HCT116 (cell line): Measurements from ENCODE around the gene FGF6. TPM values are rescaled to one million over a fixed set of nuclear protein-coding genes. Genes with fewer than 3 reads are reported as not detected.

Experiments
- ATAC-seq: fragments of 200-7000 bp; cut with Tn5 transposase; 2 replicates; pipeline ENCODE4 v1.9.1; 2020; ENCODE audit warnings: mild to moderate bottlenecking, moderate library complexity
- BruUV-seq: library from RNA; stranded (reverse); fragments of 400-500 nt; replicated peaks from 2 replicates; lab custom pipeline; 2021; lab: Mats Ljungman, UMichigan
- CTCF ChIA-PET: fragments of 300-600 bp; sonication (Branson Sonifier 250); formaldehyde crosslinking; loops from one replicate; lab custom pipeline; 2021; ENCODE audit warnings: antibody characterized with exemption; lab: Charles Lee
- POLR2A ChIA-PET: fragments of 300-600, 350-600 bp; sonication (Branson Sonifier 250); formaldehyde crosslinking; loops from one replicate; lab custom pipeline; 2021; ENCODE audit warnings: antibody characterized with exemption; lab: Charles Lee
- RAD21 ChIA-PET, 2 experiments: fragments of 300-600 bp; sonication (Branson Sonifier 250); formaldehyde crosslinking; loops; one replicate each; lab custom pipeline; 2023; ENCODE audit warnings: low total read pairs in 2 of 2; ENCODE audit not compliant: uncharacterized antibody in 2 of 2, unreplicated experiment in 2 of 2, low non-redundant PET in 1 of 2; lab: Charles Lee
- DNase-seq: peaks from one replicate; pipeline ENCODE4 v3.0.0-alpha.2; 2010; ENCODE audit warnings: low read depth, low spot score
- H2AFZ ChIP-seq: fragments of 200-600 bp; shearing (Covaris generic), sonication (generic); 2 replicates; pipeline ENCODE4 v1.6.1; 2017; ENCODE audit warnings: low read depth, mixed run types, mixed read lengths, antibody characterized with exemption, low read length; ENCODE audit not compliant: poor library complexity, severe bottlenecking
- H3K27ac ChIP-seq: 2 replicates; pipeline ENCODE4 v1.5.1; 2012; ENCODE audit warnings: low read depth, low read length
- H3K27me3 ChIP-seq: fragments of 200-600 bp; sonication (generic); 2 replicates; pipeline ENCODE4 v1.6.1; 2016; ENCODE audit warnings: mixed run types, low read length, mixed read lengths; ENCODE audit not compliant: insufficient read depth
- H3K36me3 ChIP-seq, 2 experiments: fragments of 200-500 bp in 1 of 2; fragments of 200-600 bp in 1 of 2; sonication (Bioruptor generic) in 1 of 2; sonication (generic) in 1 of 2; 2 replicates each; pipeline versions ENCODE4 v1.5.1 to v1.6.1; 2014 to 2016; ENCODE audit warnings: low read length in 2 of 2, inconsistent platforms in 1 of 2, mixed read lengths in 1 of 2, mixed run types in 1 of 2; ENCODE audit not compliant: insufficient read depth in 2 of 2, control insufficient read depth in 1 of 2
- H3K4me1 ChIP-seq, 2 experiments: fragments of 200-600 bp in 1 of 2; sonication (generic) in 1 of 2; 2 replicates each; pipeline versions ENCODE4 v1.5.1 to v1.6.1; 2012 to 2017; ENCODE audit warnings: low read length in 2 of 2, inconsistent platforms in 1 of 2, mild to moderate bottlenecking in 1 of 2, mixed read lengths in 1 of 2, mixed run types in 1 of 2, moderate library complexity in 1 of 2; ENCODE audit not compliant: insufficient read depth in 2 of 2, control insufficient read depth in 1 of 2
- H3K4me2 ChIP-seq: fragments of 200-600 bp; sonication (generic); 2 replicates; pipeline ENCODE4 v1.6.1; 2017; ENCODE audit warnings: mixed run types, low read length, mixed read lengths
- H3K4me3 ChIP-seq, 2 experiments: fragments of 200-600 bp in 1 of 2; sonication (generic) in 1 of 2; replicated peaks in 1 of 2; 2 replicates each; pipeline ENCODE4 v1.5.1; 2011 to 2016; ENCODE audit warnings: low read length in 2 of 2, control low read depth in 1 of 2, low read depth in 1 of 2, mild to moderate bottlenecking in 1 of 2, mixed read lengths in 1 of 2, mixed run types in 1 of 2
- H3K79me2 ChIP-seq: fragments of 200-600 bp; sonication (generic); 2 replicates; pipeline ENCODE4 v1.6.1; 2017; ENCODE audit warnings: mild to moderate bottlenecking, mixed run types, low read length, moderate library complexity, mixed read lengths; ENCODE audit not compliant: insufficient read depth
- H3K9ac ChIP-seq: fragments of 200-600 bp; sonication (generic); 2 replicates; pipeline ENCODE4 v1.6.1; 2016; ENCODE audit warnings: low read length, mixed read lengths
- H3K9me2 ChIP-seq: fragments of 200-600 bp; sonication (generic), shearing (Covaris generic); 2 replicates; pipeline ENCODE4 v1.6.1; 2017; ENCODE audit warnings: mixed run types, mild to moderate bottlenecking, moderate library complexity; ENCODE audit not compliant: insufficient read depth
- H3K9me3 ChIP-seq, 2 experiments: fragments of 200-500 bp in 1 of 2; fragments of 200-600 bp in 1 of 2; sonication (Bioruptor generic) in 1 of 2; sonication (generic) in 1 of 2; 2 replicates each; pipeline ENCODE4 v1.6.1; 2014 to 2017; ENCODE audit warnings: low read length in 2 of 2, mixed read lengths in 2 of 2, inconsistent platforms in 1 of 2, low read depth in 1 of 2, mild to moderate bottlenecking in 1 of 2, mixed run types in 1 of 2, moderate library complexity in 1 of 2; ENCODE audit not compliant: control insufficient read depth in 1 of 2, insufficient read depth in 1 of 2
- H4K20me1 ChIP-seq: fragments of 200-600 bp; sonication (generic), shearing (Covaris generic); 2 replicates; pipeline ENCODE4 v1.6.1; 2017; ENCODE audit warnings: mixed run types, mild to moderate bottlenecking, moderate library complexity; ENCODE audit not compliant: insufficient read depth
- CBX3 ChIP-seq: IDR thresholded peaks from 2 replicates; pipeline ENCODE4 v1.6.1; 2012; ENCODE audit warnings: low read depth
- CEBPB ChIP-seq: IDR thresholded peaks from 2 replicates; pipeline ENCODE4 v1.6.1; 2012; ENCODE audit warnings: low read depth
- ELF1 ChIP-seq: IDR thresholded peaks from 2 replicates; pipeline ENCODE4 v1.6.1; 2012; ENCODE audit warnings: low read depth, borderline replicate concordance
- EZH2 ChIP-seq: fragments of 200-600 bp; sonication (generic); IDR thresholded peaks from 2 replicates; pipeline ENCODE4 v1.6.1; 2017; ENCODE audit warnings: antibody characterized with exemption, mixed run types
- EZH2phosphoT487 ChIP-seq: fragments of 200-600 bp; IDR thresholded peaks from 2 replicates; pipeline ENCODE4 v1.6.1; 2018; ENCODE audit warnings: antibody characterized with exemption, borderline replicate concordance
- FOSL1 ChIP-seq: IDR thresholded peaks from 2 replicates; pipeline ENCODE4 v1.6.1; 2012; ENCODE audit warnings: low read depth
- JUND ChIP-seq: IDR thresholded peaks from 2 replicates; pipeline ENCODE4 v1.6.1; 2012
- RAD21 ChIP-seq: IDR thresholded peaks from 2 replicates; pipeline ENCODE4 v1.6.1; 2012; ENCODE audit warnings: low read depth, mild to moderate bottlenecking
- SIN3A ChIP-seq: IDR thresholded peaks from 2 replicates; pipeline ENCODE4 v1.6.1; 2012; ENCODE audit warnings: low read depth
- SP1 ChIP-seq: IDR thresholded peaks from 2 replicates; pipeline ENCODE4 v1.6.1; 2012; ENCODE audit warnings: low read depth
- SRF ChIP-seq: IDR thresholded peaks from 2 replicates; pipeline ENCODE4 v1.6.1; 2012; ENCODE audit warnings: low read depth
- TCF7L2 ChIP-seq: IDR thresholded peaks from 2 replicates; pipeline ENCODE4 v1.7.0; 2011; ENCODE audit warnings: borderline replicate concordance, inconsistent platforms; ENCODE audit not compliant: insufficient read depth, insufficient read length; ENCODE audit errors: extremely low read depth
- YY1 ChIP-seq: IDR thresholded peaks from 2 replicates; pipeline ENCODE4 v1.6.1; 2011; ENCODE audit warnings: low read length, low read depth, moderate library complexity, mild to moderate bottlenecking; ENCODE audit not compliant: insufficient replicate concordance; ENCODE audit errors: extremely low read depth
- ZFX ChIP-seq: fragments of 450-650 bp; IDR thresholded peaks from 2 replicates; pipeline ENCODE4 v1.6.1; 2017
- intact Hi-C: fragments of 100-400 bp; cut with micrococcal nuclease; formaldehyde crosslinking; loops from 2 replicates; pipeline ENCODE4 v1.10.0; 2022
- total RNA-seq: library from RNA; stranded (reverse); gene quantifications from one replicate; pipeline ENCODE4 v1.2.1, GENCODE V29; 2021; ENCODE audit not compliant: unreplicated experiment
- TF ChIP-seq, protein P1 (sequence below), 3 experiments: fragments of 200-600 bp in 1 of 3; sonication (generic) in 1 of 3; IDR thresholded peaks in 2 of 3; conservative IDR thresholded peaks in 1 of 3; 2 replicates each; pipeline ENCODE4 v1.5.1; 2012 to 2017; ENCODE audit warnings: low read depth in 2 of 3, low read length in 2 of 3, antibody characterized with exemption in 1 of 3, borderline replicate concordance in 1 of 3, control low read depth in 1 of 3, mild to moderate bottlenecking in 1 of 3, mixed read lengths in 1 of 3, mixed run types in 1 of 3, moderate library complexity in 1 of 3; ENCODE audit not compliant: insufficient read depth in 1 of 3
- TF ChIP-seq, protein P2 (sequence below): IDR thresholded peaks from 2 replicates; pipeline ENCODE4 v1.6.1; 2011; ENCODE audit warnings: mild to moderate bottlenecking, low read length, moderate library complexity; ENCODE audit not compliant: insufficient replicate concordance; ENCODE audit errors: extremely low read depth
- TF ChIP-seq, protein P3 (sequence below): IDR thresholded peaks from 2 replicates; pipeline ENCODE4 v1.6.1; 2012
- TF ChIP-seq, protein P4 (sequence below): IDR thresholded peaks from 2 replicates; pipeline ENCODE4 v1.6.1; 2012

FGF6 gene
- total RNA-seq, 1 experiment from 2014 or later, result not detected

DNA sequence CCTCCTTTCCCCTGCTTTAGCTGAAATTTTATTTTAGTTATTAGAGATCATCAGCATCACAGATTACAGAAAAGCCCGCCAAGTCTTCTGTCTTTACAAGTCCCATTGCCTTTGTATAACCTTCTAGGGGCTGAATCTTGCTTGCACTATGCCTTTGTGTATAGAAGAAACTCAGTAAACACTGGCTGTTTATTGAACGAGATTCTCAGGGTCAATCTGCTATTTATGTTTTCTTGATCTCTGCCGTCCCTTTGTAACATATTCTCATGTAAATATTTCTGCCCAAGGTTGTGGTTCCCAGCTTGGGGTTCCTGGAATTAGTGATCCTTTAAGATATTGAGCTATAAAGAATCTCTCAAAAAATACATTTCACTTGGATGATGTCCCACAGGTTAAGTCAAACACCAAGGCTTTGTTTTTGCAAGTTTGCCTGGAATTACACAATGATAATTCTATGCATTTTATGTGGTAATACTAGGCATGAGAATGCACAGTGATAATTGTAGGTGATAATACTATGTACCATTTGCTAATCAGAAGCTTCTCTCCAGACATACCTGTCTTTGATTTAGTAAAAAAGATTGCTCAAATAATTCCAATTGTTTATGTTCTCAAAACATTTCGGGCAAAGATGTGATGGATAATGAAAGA lies 40.6 kb upstream of the FGF6 start:
- no peak overlapping the region for H3K27ac ChIP-seq
- POLR2A ChIA-PET, result no interaction called here

DNA sequence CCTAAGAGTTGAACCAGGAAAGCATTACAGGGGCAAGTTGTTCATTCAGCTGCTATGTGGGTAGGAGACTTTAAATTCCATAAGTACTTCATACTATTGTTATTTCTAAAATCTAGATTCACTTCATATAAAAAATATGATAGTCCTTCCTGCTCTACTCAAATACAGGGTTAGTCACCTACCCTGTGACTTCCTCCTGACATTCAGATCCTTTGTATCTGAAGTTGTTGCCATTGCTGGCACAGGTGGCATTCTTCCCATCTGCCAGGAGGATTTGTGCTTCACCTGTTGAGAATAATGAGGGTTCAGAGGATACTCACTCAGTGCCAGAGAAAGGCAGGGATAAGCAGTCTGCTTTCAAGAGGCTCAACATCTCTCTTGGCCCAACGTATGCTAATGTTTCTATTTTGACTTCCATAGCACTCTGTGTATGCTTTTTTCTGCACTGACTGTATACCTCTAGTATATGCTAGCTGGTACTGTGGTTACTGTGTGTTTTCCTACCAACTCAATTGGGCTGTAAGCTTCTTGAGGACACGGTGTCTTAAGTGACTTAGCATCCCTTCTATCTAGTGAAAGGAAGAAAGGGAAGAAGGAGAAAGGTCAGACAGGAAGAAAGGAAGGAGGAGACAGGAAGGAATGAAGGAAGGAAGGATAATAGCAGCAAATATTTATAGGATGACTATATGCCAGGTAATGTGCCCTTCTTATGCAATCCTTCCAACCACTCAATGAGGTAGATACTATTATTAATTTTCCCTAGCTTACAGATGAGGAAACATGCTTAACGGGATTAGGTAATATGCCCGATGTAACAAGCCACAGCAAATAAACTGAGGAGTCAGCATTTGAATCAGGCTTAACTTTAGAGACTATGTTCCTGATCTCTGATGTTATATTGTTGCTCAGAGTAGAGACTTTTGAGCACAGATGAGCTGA lies 38.5 kb upstream of the FGF6 start:
- no TSS peak for BruUV-seq
- ATAC-seq (no peak), DNase-seq (no peak)
- no peak overlapping the region for H3K27ac ChIP-seq
- ChIA-PET RAD21 (no interaction called here), POLR2A (no interaction called here), CTCF (no interaction called here)
- H4K20me1 ChIP-seq, result no peaks in the 10 kb centered on the region
- intact Hi-C loops, result no loop called here
- no peak overlapping the region for H3K4me3 ChIP-seq
- peaks cover 0 to 9% of the 10 kb centered on the region in 2 experiments; a peak in 2 of 4 replicates for H3K9me3 ChIP-seq
- H3K27me3 ChIP-seq, result no peaks in the 10 kb centered on the region
- H2AFZ ChIP-seq, result no peak overlapping the region
- H3K9me2 ChIP-seq, result no peaks in the 10 kb centered on the region
- H3K4me2 ChIP-seq, result no peak overlapping the region
- H3K4me1 ChIP-seq, result no peaks in the 10 kb centered on the region
- H3K36me3 ChIP-seq, result peaks cover 0 to 5% of the 10 kb centered on the region in 2 experiments; a peak in 2 of 4 replicates
- no peak overlapping the region for H3K9ac ChIP-seq
- no peaks in the 10 kb centered on the region for H3K79me2 ChIP-seq
- TF ChIP-seq, protein P1, sequence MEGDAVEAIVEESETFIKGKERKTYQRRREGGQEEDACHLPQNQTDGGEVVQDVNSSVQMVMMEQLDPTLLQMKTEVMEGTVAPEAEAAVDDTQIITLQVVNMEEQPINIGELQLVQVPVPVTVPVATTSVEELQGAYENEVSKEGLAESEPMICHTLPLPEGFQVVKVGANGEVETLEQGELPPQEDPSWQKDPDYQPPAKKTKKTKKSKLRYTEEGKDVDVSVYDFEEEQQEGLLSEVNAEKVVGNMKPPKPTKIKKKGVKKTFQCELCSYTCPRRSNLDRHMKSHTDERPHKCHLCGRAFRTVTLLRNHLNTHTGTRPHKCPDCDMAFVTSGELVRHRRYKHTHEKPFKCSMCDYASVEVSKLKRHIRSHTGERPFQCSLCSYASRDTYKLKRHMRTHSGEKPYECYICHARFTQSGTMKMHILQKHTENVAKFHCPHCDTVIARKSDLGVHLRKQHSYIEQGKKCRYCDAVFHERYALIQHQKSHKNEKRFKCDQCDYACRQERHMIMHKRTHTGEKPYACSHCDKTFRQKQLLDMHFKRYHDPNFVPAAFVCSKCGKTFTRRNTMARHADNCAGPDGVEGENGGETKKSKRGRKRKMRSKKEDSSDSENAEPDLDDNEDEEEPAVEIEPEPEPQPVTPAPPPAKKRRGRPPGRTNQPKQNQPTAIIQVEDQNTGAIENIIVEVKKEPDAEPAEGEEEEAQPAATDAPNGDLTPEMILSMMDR (IDR thresholded peaks at IDR 0.05 in 2 of 3, conservative IDR thresholded peaks at IDR 0.05 in 1 of 3; ENCODE audit: borderline replicate concordance in 1 of 3, insufficient read depth in 1 of 3, low read depth in 2 of 3, low read length in 2 of 3), result no peak
- TF ChIP-seq TCF7L2 (no peak), CBX3 (no peak), SIN3A (no peak), RAD21 (no peak), JUND (no peak), FOSL1 (no peak)
- TF ChIP-seq, protein P2, sequence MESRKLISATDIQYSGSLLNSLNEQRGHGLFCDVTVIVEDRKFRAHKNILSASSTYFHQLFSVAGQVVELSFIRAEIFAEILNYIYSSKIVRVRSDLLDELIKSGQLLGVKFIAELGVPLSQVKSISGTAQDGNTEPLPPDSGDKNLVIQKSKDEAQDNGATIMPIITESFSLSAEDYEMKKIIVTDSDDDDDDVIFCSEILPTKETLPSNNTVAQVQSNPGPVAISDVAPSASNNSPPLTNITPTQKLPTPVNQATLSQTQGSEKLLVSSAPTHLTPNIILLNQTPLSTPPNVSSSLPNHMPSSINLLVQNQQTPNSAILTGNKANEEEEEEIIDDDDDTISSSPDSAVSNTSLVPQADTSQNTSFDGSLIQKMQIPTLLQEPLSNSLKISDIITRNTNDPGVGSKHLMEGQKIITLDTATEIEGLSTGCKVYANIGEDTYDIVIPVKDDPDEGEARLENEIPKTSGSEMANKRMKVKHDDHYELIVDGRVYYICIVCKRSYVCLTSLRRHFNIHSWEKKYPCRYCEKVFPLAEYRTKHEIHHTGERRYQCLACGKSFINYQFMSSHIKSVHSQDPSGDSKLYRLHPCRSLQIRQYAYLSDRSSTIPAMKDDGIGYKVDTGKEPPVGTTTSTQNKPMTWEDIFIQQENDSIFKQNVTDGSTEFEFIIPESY, result no peak

More for the DNA sequence above, 40.6 kb upstream of the FGF6 start:
- H3K36me3 ChIP-seq, result peaks cover 4 to 12% of the 10 kb centered on the region in 2 experiments; a peak in 3 of 4 replicates
- H4K20me1 ChIP-seq, result no peaks in the 10 kb centered on the region
- TF ChIP-seq CEBPB (no peak), FOSL1 (no peak), EZH2phosphoT487 (no peak), YY1 (no peak), SP1 (no peak), EZH2 (no peak), ZFX (no peak), SRF (no peak), ELF1 (no peak)
- TF ChIP-seq, protein P3, sequence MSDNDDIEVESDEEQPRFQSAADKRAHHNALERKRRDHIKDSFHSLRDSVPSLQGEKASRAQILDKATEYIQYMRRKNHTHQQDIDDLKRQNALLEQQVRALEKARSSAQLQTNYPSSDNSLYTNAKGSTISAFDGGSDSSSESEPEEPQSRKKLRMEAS, result no peak
- TF ChIP-seq, protein P4, sequence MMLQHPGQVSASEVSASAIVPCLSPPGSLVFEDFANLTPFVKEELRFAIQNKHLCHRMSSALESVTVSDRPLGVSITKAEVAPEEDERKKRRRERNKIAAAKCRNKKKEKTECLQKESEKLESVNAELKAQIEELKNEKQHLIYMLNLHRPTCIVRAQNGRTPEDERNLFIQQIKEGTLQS, result no peak
- ATAC-seq (no peak), DNase-seq (no peak)
- intact Hi-C loops, result no loop called here
- H3K4me2 ChIP-seq, result no peak overlapping the region
- H3K9ac ChIP-seq, result no peak overlapping the region
- H3K9me2 ChIP-seq, result no peaks in the 10 kb centered on the region
- no peak overlapping the region for H3K4me3 ChIP-seq
- BruUV-seq, result no TSS peak
- H3K4me1 ChIP-seq, result no peaks in the 10 kb centered on the region
- RAD21 ChIA-PET, result no interaction called here
- H2AFZ ChIP-seq, result no peak overlapping the region
- H3K27me3 ChIP-seq, result no peaks in the 10 kb centered on the region
- H3K9me3 ChIP-seq, result no peaks in the 10 kb centered on the region
- no peaks in the 10 kb centered on the region for H3K79me2 ChIP-seq
- CTCF ChIA-PET, result no interaction called here
